LNCAP (cell line): ENCODE data around the gene ZNF544.

Experiments
- TF ChIP-seq, protein P1 (sequence below): fragments of 450-650 bp; IDR thresholded peaks from 2 replicates; pipeline ENCODE4 v1.5.1; 2017; ENCODE audit warnings: mild to moderate bottlenecking

Gene ZNF544

DNA sequence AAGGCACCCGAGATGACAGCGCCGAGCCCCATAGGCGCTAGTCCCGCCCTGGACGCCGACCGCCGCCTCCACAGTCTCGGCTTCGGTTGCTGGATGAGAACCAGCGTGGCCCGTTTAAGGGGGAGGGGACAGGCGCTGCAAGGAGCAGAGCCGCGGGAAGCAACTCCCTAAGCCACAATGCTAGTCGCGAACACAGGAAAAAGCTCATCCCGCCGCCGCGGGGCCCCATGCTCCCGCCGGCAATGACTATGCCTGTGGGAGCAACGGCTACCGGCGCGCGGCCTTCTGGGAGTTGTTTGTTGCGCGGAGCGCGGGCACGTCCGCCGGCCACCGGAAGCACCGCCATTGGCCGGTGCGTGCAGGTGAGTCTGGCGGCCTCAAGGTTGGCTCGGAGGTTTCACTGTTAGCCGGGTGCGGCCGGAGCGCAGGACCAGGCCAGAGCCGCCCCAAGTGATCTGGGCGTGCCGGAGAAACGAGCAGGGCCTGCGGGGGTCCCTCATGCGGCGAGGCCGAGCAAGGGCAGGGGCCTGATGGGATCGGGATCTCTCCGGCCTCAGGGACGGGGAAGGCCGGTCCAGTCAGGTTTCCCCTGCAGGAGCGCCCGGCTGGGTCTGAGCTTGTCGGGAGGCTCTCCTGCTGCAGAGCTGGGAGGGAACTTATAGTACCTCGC is at the start of gene ZNF544:
Gene ZNF544 (plus strand): TSS at position 330 of the 670 bp plus-strand sequence. CDS start 15,110 bp downstream, outside the sequence.
- TF ChIP-seq, protein P1, sequence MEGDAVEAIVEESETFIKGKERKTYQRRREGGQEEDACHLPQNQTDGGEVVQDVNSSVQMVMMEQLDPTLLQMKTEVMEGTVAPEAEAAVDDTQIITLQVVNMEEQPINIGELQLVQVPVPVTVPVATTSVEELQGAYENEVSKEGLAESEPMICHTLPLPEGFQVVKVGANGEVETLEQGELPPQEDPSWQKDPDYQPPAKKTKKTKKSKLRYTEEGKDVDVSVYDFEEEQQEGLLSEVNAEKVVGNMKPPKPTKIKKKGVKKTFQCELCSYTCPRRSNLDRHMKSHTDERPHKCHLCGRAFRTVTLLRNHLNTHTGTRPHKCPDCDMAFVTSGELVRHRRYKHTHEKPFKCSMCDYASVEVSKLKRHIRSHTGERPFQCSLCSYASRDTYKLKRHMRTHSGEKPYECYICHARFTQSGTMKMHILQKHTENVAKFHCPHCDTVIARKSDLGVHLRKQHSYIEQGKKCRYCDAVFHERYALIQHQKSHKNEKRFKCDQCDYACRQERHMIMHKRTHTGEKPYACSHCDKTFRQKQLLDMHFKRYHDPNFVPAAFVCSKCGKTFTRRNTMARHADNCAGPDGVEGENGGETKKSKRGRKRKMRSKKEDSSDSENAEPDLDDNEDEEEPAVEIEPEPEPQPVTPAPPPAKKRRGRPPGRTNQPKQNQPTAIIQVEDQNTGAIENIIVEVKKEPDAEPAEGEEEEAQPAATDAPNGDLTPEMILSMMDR, result no peak

DNA sequence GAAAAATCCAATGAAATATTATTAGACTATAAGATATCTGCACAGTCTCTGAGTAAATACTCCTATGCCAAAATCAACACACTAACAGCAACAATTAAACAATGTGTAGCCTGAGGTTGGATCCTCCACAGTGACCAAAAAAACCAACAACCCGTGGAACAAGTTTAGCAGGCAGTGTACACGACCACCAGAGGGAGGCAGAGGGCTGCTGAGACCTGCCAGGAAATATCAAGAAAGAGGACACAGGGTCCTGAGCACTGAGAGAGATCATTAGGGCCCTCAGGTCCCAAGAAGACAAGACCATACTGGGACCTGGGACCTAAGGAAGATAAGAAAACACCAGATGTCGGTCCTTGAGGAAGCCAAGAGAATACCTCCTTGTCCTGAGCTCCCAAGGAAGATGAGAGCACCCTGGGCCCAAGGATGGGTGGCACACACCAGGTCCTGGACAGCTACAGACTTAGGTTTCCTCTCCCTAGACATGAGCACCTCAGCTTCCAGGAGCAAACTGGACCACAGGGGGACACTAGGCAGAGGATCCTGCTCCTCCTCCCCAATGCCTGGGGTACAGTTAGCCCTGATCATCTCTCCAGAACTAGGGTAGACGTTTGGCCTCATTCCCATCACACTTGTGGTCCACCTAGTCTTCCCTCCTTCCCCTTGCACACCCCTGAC is 46.7 kb upstream of the ZNF544 start:
- TF ChIP-seq, protein P1, result peak; percentile 60

DNA sequence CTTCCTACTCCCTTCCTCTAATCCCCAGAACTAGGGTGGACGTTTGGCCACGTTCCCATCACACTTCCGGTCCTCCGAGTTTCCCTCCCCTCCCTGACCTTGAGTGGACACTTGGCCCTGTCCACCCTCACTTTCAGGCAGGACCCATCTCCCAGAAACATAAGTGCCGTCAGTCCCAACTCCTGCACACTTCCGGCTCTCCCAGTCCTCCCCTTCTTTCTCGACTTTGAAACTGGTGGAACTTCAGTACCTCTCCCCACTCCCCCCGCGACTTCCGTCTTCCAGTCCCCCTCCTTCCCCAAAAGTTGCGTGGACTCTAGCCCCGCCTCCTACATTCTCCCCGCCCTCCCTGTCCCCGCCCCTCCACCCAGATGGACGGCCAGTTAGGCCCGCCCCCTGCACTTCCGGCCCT is 46.1 kb upstream of the ZNF544 start:
- TF ChIP-seq, protein P1, result no peak

DNA sequence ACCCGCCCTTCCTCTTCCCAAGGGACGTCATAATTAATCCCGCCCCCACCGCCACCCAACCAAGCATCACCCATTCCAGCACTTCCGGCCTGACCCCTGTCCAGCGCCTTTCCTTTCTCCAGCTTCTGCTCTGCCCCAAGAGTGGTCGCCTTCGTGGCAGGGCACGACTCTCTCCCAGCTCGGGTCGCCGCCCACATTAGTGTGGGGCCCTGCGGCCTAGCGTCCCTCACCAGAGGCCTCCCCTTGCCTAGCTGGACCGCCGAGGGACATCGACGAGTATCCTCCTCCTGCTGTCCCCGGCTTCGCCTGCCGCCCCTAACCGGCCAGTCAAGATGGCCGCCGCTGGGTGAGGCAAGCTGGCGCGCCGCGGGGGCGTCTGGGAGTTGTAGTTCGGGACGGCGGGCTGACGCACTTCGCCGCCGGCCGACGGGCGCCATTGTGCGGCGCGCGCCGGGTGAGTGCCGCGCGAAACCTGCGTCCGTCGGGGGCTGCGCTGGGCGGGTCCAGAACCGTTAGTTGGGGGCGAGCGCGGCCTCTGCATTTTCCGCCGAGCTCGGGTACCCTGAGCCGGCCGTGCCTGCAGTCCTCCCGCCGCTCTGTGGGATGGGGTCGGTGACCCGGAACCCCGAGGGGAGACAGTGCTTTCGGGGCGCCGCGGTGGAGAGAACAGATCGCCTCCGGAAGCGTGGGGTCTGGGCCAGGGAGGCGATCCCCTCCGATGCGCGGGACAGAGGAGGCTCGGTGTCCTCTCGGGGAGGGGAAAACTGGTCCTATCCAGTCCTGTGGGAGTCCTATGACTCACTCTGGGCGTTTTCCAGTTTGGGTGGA is 45.5 kb upstream of the ZNF544 start, which contains the start of gene ZNF274:
Gene ZNF274 (plus strand): TSS at position 73 of the 828 bp plus-strand sequence. CDS start 905 bp downstream, outside the sequence.
- TF ChIP-seq, protein P1, result no peak

DNA sequence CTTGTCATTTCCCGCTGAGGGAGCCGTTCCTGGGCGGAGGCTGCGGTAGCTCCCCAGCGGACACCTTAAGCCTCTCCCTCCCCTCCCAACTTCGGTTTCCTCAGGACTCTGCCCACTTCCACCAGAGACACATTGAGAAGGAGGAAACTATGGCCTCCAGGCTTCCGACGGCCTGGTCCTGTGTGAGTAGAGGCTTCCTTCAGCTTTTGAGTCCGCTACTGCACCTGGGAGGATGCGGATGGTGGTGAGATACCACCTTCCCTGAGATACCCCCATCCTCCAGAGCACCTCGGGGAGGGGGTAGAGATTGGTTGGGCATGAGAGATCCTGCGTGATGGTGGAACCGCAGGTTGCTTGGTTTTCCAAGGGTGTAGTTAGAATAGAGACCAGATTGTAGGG is 44.9 kb upstream of the ZNF544 start:
- TF ChIP-seq, protein P1, result no peak

DNA sequence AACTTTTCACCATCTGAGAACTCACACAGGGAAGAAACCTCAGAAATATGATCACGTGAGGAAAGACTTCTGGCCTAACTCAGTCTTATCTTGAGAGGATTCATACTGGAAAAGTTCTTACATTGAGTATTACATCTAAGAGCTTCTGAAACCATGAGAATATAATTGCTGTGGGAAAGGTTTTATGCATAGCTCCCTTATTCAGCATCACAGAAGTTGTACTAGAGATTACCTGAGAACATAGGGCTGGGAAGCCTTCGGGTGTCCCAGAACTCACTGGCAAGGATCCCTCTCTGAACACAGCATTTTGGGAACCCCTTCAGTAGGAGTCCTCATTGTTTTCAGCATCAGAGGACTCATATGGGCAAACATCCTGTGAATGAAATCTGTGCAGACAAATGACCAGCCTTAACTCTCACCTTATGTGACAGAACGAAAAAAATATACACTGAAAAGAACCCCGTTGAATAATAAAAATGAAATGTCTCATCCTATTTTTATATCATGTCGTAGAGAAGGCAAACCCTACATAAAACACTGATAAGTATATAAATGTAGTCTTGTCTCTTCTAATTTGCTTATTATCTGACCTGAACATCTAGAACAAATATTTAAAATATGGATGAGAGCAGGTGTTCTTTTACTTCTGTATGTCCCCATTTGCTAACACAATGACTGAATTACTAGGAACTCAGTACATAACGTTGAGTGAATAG is 31.7 kb upstream of the ZNF544 start:
- TF ChIP-seq, protein P1, result no peak
